OCI-LY1 (cell line): Measurements from ENCODE around the gene HSF2BP.
"Not testable (repeated sequence)": the region's sequence is repeated elsewhere in the genome, so short reads cannot be mapped to it uniquely, and the experiment has no call there.

Experiments used
- EZH2 ChIP-seq: fragments of 200-600 bp; sonication (generic), shearing (Covaris generic); IDR thresholded peaks from 2 replicates; pipeline ENCODE4 v1.8.0; 2017; ENCODE audit warnings: borderline replicate concordance, mixed run types, mild to moderate bottlenecking, antibody characterized with exemption, low read length, moderate library complexity, mixed read lengths
- TF ChIP-seq, protein P1 (sequence below): fragments of 200-600 bp; sonication (generic), shearing (Covaris generic); IDR thresholded peaks from 2 replicates; pipeline ENCODE4 v1.5.1; 2017; ENCODE audit warnings: mild to moderate bottlenecking, antibody characterized with exemption, low read length, moderate library complexity, mixed read lengths

DNA sequence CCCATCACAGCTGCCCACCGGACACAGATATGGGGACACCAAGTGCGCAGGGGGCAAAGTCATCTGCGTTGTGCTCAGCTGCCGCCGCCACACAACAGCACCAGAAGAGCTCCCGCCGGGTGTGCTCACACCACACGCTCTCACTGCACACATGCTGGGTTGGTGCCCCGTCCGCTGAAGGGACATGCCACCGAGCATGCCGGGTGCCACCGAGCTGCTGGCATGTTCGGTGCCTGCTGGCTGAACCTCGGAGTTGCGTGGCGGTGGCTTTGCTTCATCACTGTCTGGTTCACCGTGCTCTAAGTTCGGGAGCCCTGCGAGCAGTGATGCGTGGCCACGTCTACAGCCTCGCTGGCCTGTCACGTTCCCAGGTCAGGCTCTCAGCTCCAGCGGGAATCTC lies 174.3 kb downstream of the HSF2BP start:
- TF ChIP-seq, protein P1, sequence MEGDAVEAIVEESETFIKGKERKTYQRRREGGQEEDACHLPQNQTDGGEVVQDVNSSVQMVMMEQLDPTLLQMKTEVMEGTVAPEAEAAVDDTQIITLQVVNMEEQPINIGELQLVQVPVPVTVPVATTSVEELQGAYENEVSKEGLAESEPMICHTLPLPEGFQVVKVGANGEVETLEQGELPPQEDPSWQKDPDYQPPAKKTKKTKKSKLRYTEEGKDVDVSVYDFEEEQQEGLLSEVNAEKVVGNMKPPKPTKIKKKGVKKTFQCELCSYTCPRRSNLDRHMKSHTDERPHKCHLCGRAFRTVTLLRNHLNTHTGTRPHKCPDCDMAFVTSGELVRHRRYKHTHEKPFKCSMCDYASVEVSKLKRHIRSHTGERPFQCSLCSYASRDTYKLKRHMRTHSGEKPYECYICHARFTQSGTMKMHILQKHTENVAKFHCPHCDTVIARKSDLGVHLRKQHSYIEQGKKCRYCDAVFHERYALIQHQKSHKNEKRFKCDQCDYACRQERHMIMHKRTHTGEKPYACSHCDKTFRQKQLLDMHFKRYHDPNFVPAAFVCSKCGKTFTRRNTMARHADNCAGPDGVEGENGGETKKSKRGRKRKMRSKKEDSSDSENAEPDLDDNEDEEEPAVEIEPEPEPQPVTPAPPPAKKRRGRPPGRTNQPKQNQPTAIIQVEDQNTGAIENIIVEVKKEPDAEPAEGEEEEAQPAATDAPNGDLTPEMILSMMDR: not testable (repeated sequence)
- TF ChIP-seq EZH2: not testable (repeated sequence)
